HG02759 (cell line): ENCODE results near the gene RAD9A.
"Not testable (repeated sequence)": the region's sequence is repeated elsewhere in the genome, so short reads cannot be mapped to it uniquely, and the experiment has no call there.

Experiments used
- ATAC-seq: cut with Tn5 transposase; IDR thresholded peaks from one replicate; pipeline ENCODE4 v1.9.1; 2021; ENCODE audit warnings: mild to moderate bottlenecking, moderate library complexity; ENCODE audit not compliant: unreplicated experiment

Gene RAD9A

GRCh38 chr11:67393990-67394389 is 2.2 kb downstream of the RAD9A start:
- no peak for ATAC-seq

- ATAC-seq = no peak
Measured at GRCh38 chr11:67395555-67396258, 3.9 kb downstream of the RAD9A start.

- ATAC-seq = no peak
Measured at GRCh38 chr11:67396259-67396581, 4.4 kb downstream of the RAD9A start.

GRCh38 chr11:67396587-67397389 is 5.0 kb downstream of the RAD9A start:
- no peak for ATAC-seq

GRCh38 chr11:67397536-67397935 is 5.8 kb downstream of the RAD9A start:
- ATAC-seq = no peak

GRCh38 chr11:67397986-67398660 is 6.3 kb downstream of the RAD9A start:
- ATAC-seq = no peak

GRCh38 chr11:67398661-67399563 is 7.1 kb downstream of the RAD9A start:
- no peak for ATAC-seq

GRCh38 chr11:67400251-67400941 is 8.6 kb downstream of the RAD9A start:
- ATAC-seq = no peak

- ATAC-seq = peak; percentile 10
Measured at GRCh38 chr11:67400942-67401494, 9.2 kb downstream of the RAD9A start.

- peak; percentile 76 for ATAC-seq
Measured at GRCh38 chr11:67401495-67402191, 9.9 kb downstream of the RAD9A start, which contains the start of gene PPP1CA. Gene PPP1CA, minus strand, starts transcription at chr11:67401858. Its CDS starts 76 bp downstream, at chr11:67401782.

- not testable (repeated sequence) for ATAC-seq
Measured at GRCh38 chr11:67402192-67402839, 10.5 kb downstream of the RAD9A start.

GRCh38 chr11:67403085-67403484 is 11.3 kb downstream of the RAD9A start:
- ATAC-seq = not testable (repeated sequence)

- ATAC-seq = no peak
Measured at GRCh38 chr11:67404515-67405195, 12.9 kb downstream of the RAD9A start.

GRCh38 chr11:67405196-67405567 is 13.4 kb downstream of the RAD9A start:
- no peak for ATAC-seq

- ATAC-seq = no peak
Measured at GRCh38 chr11:67405688-67406339, 14.0 kb downstream of the RAD9A start.

- ATAC-seq = no peak
Measured at GRCh38 chr11:67406420-67406968, 14.7 kb downstream of the RAD9A start.

GRCh38 chr11:67406969-67407687 is 15.3 kb downstream of the RAD9A start:
- ATAC-seq = no peak
